PC-3 (cell line): ENCODE measurements around the gene RFXANK.

Source experiments
- EZH2 ChIP-seq: fragments of 300-600 bp; sonication (generic); IDR thresholded peaks from one replicate; pipeline ENCODE4 v1.6.1; 2017; ENCODE audit warnings: antibody characterized with exemption, mild to moderate bottlenecking, low read length; ENCODE audit not compliant: unreplicated experiment
- EZH2phosphoT487 ChIP-seq: fragments of 300-600 bp; sonication (generic); IDR thresholded peaks from 2 replicates; pipeline ENCODE4 v1.6.1; 2018; ENCODE audit warnings: mild to moderate bottlenecking, antibody characterized with exemption, low read length, borderline replicate concordance
- TF ChIP-seq, protein P1 (sequence below): fragments of 300-600 bp; sonication (generic); conservative IDR thresholded peaks from 2 replicates; pipeline ENCODE4 v1.5.1; 2017; ENCODE audit warnings: antibody characterized with exemption, low read depth, mild to moderate bottlenecking, low read length

GRCh38 chr19:19181488-19181998 is 10.5 kb upstream of the RFXANK start:
- TF ChIP-seq EZH2 (no peak), EZH2phosphoT487 (no peak)
- TF ChIP-seq, protein P1, sequence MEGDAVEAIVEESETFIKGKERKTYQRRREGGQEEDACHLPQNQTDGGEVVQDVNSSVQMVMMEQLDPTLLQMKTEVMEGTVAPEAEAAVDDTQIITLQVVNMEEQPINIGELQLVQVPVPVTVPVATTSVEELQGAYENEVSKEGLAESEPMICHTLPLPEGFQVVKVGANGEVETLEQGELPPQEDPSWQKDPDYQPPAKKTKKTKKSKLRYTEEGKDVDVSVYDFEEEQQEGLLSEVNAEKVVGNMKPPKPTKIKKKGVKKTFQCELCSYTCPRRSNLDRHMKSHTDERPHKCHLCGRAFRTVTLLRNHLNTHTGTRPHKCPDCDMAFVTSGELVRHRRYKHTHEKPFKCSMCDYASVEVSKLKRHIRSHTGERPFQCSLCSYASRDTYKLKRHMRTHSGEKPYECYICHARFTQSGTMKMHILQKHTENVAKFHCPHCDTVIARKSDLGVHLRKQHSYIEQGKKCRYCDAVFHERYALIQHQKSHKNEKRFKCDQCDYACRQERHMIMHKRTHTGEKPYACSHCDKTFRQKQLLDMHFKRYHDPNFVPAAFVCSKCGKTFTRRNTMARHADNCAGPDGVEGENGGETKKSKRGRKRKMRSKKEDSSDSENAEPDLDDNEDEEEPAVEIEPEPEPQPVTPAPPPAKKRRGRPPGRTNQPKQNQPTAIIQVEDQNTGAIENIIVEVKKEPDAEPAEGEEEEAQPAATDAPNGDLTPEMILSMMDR = no peak
